Measurements from ENCODE around the gene TMEM169. TPM values are rescaled to one million over a fixed set of nuclear protein-coding genes. Genes with fewer than 3 reads are reported as not detected.

The TMEM169 gene
- total and polyA plus RNA-seq, 9 of the 15 experiments (the other 6 are each of a cell fraction or from before 2014, with no cell fraction given) = 0.01 to 0.09 (median 0.04) TPM; not detected in 5

GRCh38 chr2:216121255-216121654, 39.5 kb downstream of the TMEM169 start:
- CTCF ChIA-PET (ENCODE audit: low intra/inter-chr PET ratio) = no interaction called here
- no peaks in the 10 kb centered on the region for H4K20me1 ChIP-seq (replicated peaks; ENCODE audit: control insufficient read depth, insufficient read depth, low read length)
- TF ChIP-seq C11orf30 (IDR thresholded peaks at IDR 0.05; ENCODE audit: low read depth) (0 out of 2 replicates have a peak, but pooled peaks have one; percentile 11), MAFG (tag; conservative IDR thresholded peaks at IDR 0.05) (peak; percentile 48; the same call in 1 of the 2 replicates), ZBTB33 (CRISPR knock-in tag; IDR thresholded peaks at IDR 0.05) (no peak), NFE2 (IDR thresholded peaks at IDR 0.05; ENCODE audit: low read depth) (peak; percentile 52), YY1 (IDR thresholded peaks at IDR 0.05; ENCODE audit: borderline replicate concordance in 1 of 3, control insufficient read depth in 1 of 3, extremely low read depth in 1 of 3, insufficient read depth in 3 of 3, insufficient read length in 1 of 3, insufficient replicate concordance in 2 of 3, low read depth in 1 of 3, low read length in 2 of 3) (peak in 1 of 3 experiments; percentile 17)
- no TSS peak for BruUV-seq (replicated peaks)
- H2AFZ ChIP-seq (ENCODE audit: low read depth, low read length) = no peak overlapping the region
- in situ Hi-C loops (cut with MboI) = no loop called here
- WGBS (ENCODE audit: insufficient coverage, low coverage, missing lambda C conversion rate) = 66% methylated on average over 3 of the region's 3 CpGs
- H3K79me2 ChIP-seq (ENCODE audit: control insufficient read depth, insufficient read depth, low read length) = peaks cover 51% of the 10 kb centered on the region
- POLR2A ChIA-PET = no interaction called here
- no peaks in the 10 kb centered on the region for H3K27me3 ChIP-seq (ENCODE audit: control insufficient read depth in 2 of 2, insufficient read depth in 2 of 2, low read length in 2 of 2)
- H3K4me1 ChIP-seq (replicated peaks in 1 of 2; ENCODE audit: control insufficient read depth in 2 of 2, insufficient read depth in 2 of 2, low read length in 2 of 2) = no peaks in the 10 kb centered on the region
- intact Hi-C loops (cut with micrococcal nuclease) = no loop called here
- peaks cover 99% of the 10 kb centered on the region for H3K36me3 ChIP-seq (ENCODE audit: control insufficient read depth, insufficient read depth, low read length)
- FAIRE-seq (no peak), DNase-seq (ENCODE audit: extremely low read depth in 1 of 4, low spot score in 3 of 4) (no peak), ATAC-seq (no peak)
- H3K4me3 ChIP-seq = no peak overlapping the region
- H3K27ac ChIP-seq (ENCODE audit: extremely low read depth, low read depth, low read length) = 0 out of 3 replicates have a peak overlapping the region, but pooled peaks have one; percentile 30
- H3K4me2 ChIP-seq (ENCODE audit: insufficient read depth, low read length) = no peak overlapping the region
- no peaks in the 10 kb centered on the region for H3K9me1 ChIP-seq (ENCODE audit: control insufficient read depth, insufficient read depth, low read length)
- no peaks in the 10 kb centered on the region for H3K9me3 ChIP-seq (replicated peaks; ENCODE audit: control insufficient read depth, insufficient read depth, low read depth, low read length)
- no peak overlapping the region for H3K9ac ChIP-seq (ENCODE audit: insufficient read depth in 1 of 2, low read depth in 2 of 2, low read length in 2 of 2)

Data from K562 (cell line).